Neutrophil (primary cell): ENCODE data around the gene PRKG1.

ENCODE experiments used
- H3K27ac ChIP-seq: fragments of 200-600 bp; sonication (generic); 2 replicates; pipeline ENCODE4 v1.5.1; 2016; ENCODE audit warnings: mild to moderate bottlenecking, moderate library complexity
- H3K27me3 ChIP-seq: fragments of 200-600 bp; sonication (generic); 2 replicates; pipeline ENCODE4 v1.6.0; 2016; ENCODE audit warnings: mild to moderate bottlenecking
- H3K36me3 ChIP-seq: fragments of 200-600 bp; sonication (generic); 2 replicates; pipeline ENCODE4 v1.5.1; 2017
- H3K4me1 ChIP-seq, 2 experiments: fragments of 200-600 bp in 1 of 2; sonication (generic) in 1 of 2; 1 replicate in 1 of 2; 2 replicates in 1 of 2; pipeline versions ENCODE4 v1.5.1 to v1.6.1; 2013 to 2016; ENCODE audit warnings: low read depth in 1 of 2, low read length in 1 of 2, mild to moderate bottlenecking in 1 of 2, moderate library complexity in 1 of 2; ENCODE audit not compliant: control insufficient read depth in 1 of 2, insufficient read depth in 1 of 2
- H3K4me3 ChIP-seq, 2 experiments: fragments of 200-600 bp in 1 of 2; sonication (generic) in 1 of 2; 1 replicate in 1 of 2; 2 replicates in 1 of 2; pipeline ENCODE4 v1.5.1; 2013 to 2016; ENCODE audit warnings: low read depth in 1 of 2, low read length in 1 of 2, mild to moderate bottlenecking in 1 of 2, moderate library complexity in 1 of 2
- H3K9me3 ChIP-seq: fragments of 200-600 bp; sonication (generic); 2 replicates; pipeline ENCODE4 v1.5.1; 2016
- CTCF ChIP-seq: fragments of 200-600 bp; sonication (generic); IDR thresholded peaks from 2 replicates; pipeline ENCODE4 v1.5.1; 2016; ENCODE audit warnings: antibody characterized with exemption

The PRKG1 gene

GRCh38 chr10:51716981-51717380 is 642.7 kb downstream of the PRKG1 start:
- Histone ChIP-seq H3K4me1 (no peaks in the 10 kb centered on the region), H3K27ac (no peak overlapping the region), H3K36me3 (no peaks in the 10 kb centered on the region), H3K4me3 (no peak overlapping the region), H3K9me3 (no peaks in the 10 kb centered on the region), H3K27me3 (no peaks in the 10 kb centered on the region)
- TF ChIP-seq CTCF: no peak

- Histone ChIP-seq H3K36me3 (no peaks in the 10 kb centered on the region), H3K27me3 (no peaks in the 10 kb centered on the region), H3K27ac (no peak overlapping the region), H3K4me1 (no peaks in the 10 kb centered on the region), H3K4me3 (no peak overlapping the region), H3K9me3 (no peaks in the 10 kb centered on the region)
- TF ChIP-seq CTCF: no peak
These were observed 644.6 kb downstream of the PRKG1 start for GRCh38 chr10:51718804-51719291.

GRCh38 chr10:51724038-51724437 is 649.8 kb downstream of the PRKG1 start:
- no peaks in the 10 kb centered on the region for H3K9me3 ChIP-seq
- H3K4me1 ChIP-seq: no peaks in the 10 kb centered on the region
- no peaks in the 10 kb centered on the region for H3K27me3 ChIP-seq
- H3K27ac ChIP-seq: no peak overlapping the region
- H3K4me3 ChIP-seq: no peak overlapping the region
- no peak for TF ChIP-seq CTCF
- no peaks in the 10 kb centered on the region for H3K36me3 ChIP-seq

GRCh38 chr10:51729822-51730555 is 655.7 kb downstream of the PRKG1 start:
- Histone ChIP-seq H3K27me3 (no peaks in the 10 kb centered on the region), H3K27ac (no peak overlapping the region), H3K9me3 (no peaks in the 10 kb centered on the region), H3K4me1 (no peaks in the 10 kb centered on the region), H3K36me3 (no peaks in the 10 kb centered on the region), H3K4me3 (no peak overlapping the region)
- no peak for TF ChIP-seq CTCF

- Histone ChIP-seq H3K4me1 (no peaks in the 10 kb centered on the region), H3K4me3 (no peak overlapping the region), H3K36me3 (no peaks in the 10 kb centered on the region), H3K27ac (no peak overlapping the region), H3K9me3 (no peaks in the 10 kb centered on the region), H3K27me3 (no peaks in the 10 kb centered on the region)
- no peak for TF ChIP-seq CTCF
These were observed 658.8 kb downstream of the PRKG1 start for GRCh38 chr10:51733057-51733456.
